Right kidney (tissue), 1 donor: Measurements from ENCODE around the gene ZC3H14.

Experiments used
- DNase-seq: peaks from one replicate; pipeline ENCODE4 v3.0.0-alpha.2; 2016

The ZC3H14 gene

DNA sequence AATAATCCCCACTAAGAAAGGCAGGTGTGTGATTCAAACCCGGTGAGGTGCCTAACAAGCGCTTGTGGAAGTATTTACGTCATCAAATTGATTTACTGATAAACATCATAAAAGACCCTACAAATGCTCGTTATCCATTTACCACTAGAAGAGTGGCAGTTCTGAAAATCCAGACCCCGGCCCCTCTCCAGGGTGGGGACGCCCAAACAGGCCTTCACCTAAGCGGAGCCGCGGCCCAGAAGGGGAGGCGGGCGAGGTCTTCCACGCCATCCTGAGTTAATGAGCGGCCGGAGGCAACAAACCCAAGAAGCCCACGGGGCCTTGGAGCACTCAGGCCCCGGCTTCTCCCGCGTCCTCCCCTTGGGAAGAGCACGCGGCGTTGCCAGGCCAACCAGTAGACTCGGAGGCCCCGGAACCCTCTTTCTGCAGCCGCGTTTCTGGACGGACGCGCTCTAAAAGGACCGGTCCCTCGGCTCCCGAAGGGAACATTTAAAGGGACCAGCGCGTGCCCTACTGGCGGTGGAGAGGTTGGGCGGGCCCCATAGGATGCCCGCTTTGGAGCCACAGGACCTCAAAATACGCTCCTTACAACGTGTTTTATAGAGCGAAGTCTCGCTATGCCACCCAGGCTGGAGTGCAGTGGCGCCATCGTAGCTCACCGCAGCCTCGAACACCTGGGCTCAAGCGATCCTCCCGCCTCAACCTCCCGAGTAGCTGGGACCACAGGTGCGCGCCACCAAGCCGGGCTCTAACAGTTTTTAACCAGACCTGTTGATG, 11.6 kb upstream of the ZC3H14 start:
- peak; percentile 78 for DNase-seq

DNA sequence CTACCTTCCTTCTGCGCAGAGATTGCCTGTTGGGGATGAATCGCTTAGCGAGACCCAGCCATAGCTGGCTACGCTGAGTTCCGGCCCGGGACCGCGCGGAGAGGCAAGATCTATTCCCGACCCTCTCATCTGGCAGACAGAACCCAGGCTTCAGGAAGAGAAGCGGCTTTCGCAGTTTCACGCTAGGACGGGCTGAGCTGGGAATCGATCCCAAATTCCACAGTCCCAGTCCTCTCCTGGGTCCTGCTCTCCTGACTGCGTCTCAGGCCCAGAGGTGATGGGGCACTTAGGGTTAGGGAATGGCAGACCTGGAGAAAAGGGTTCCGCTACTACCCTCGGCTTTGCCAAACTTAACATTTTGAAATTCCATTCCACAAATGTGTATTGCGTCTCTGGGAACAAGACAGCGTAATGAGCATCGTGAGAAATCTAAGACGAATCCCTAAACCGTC, 10.8 kb upstream of the ZC3H14 start:
- peak; percentile 49 for DNase-seq

DNA sequence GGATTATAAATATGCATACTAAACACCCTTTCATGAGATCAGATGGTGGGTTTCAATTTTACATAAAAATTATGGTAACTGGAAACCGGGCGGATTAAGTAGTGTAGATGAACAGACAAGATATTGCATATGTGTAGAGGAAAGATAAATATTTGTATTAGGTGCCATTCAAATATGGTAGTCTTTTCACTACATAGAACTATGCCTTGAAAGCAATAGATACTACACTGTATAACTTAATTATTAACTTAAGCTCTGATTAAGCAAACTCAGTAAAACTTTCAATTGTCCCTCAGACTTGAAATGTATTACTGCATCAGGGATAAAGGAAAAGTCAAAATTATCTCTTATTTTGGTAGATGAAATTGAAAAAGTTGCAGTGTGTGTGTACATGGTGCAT, 10.0 kb upstream of the ZC3H14 start:
- DNase-seq, result no peak

DNA sequence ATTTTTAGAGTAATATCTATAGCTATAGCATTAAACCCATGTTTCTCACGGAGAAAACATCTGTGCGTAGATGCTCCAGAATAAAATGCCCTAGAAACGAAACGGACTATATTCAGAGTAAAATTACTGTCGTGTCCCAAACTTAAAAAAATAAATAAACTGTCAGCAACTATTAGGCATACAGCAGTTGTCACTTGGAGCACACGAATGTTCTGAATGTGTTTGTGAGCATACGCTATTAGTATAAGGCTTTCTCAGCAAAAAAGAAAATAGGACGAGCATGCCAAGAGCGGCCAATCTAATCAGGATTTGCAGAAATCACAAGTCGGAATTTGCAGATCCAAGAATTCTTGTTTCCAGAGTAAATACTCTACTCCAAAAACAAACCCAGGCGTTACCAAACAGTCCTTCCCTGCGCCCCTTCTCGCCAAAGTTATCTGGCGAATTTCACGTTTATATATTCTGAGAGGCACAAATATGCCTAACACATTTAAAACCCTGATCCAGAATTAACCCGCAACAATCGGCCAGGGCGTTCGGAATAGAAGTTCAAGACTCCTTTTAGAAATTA, 8.9 kb upstream of the ZC3H14 start:
- peak; percentile 75 for DNase-seq

DNA sequence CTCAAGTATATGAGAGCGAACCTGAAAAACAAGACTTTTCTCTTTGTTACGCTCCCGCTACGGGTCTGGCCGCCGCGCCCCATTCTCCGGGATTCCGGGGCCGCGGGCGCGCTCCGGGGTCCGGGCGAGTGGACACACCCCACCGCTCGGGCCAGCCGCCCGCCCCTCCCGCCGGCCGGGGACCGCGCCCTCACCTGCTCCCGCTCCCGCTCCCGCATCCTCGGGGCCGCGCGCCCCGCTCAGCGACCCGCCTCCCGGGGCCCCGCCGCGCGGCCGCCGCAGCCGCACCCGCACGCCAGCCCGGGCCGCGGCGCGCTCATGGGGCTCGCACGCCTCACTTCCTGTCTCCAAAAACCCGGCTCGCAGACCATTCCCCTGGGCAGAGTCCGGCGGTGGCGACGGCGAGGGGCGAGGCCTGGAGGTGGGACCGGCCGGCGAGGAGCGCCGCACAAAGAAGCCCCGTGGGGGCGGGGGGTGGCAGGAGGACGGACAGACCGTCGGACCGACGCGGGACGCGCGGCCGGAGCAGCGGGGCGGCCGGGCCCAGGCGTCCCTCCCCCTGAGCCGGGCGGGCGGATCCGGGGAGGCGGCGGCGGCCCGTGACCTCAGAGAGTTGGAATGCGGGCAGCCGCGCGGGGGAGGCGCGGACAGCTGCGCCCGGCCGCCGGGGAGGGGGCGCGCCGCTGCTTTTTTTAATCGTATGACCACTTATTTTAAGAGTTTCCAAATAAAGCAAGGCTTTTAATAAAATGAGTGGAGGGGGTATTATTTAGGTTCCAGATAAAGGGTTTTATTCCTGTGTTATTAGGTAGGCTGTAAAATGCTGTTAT, 8.2 kb upstream of the ZC3H14 start, which contains the start of gene PTPN21:
PTPN21 (minus strand) TSS at position 551 of the 830 bp plus-strand sequence. CDS start 4,590 bp downstream, outside the sequence.
- DNase-seq, result peak; percentile 94

DNA sequence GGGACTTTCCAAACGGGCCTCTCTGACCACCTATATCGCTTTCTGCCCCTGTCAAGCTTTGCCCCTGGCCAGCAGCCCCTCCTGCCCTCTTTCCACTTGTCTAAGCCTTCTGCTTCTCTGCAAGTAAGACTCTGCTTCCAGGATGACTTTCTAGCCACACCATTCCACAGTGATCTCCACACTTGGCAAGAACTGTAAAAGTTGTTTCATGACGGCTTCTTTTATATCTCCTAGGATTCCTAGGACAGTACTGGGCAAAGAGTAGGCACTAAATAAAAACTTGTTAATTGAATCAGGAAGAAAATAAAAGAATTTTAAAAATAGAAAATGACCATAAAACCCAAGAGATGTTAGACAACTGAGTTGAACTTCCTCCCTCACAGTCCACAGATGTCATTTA, 6.3 kb upstream of the ZC3H14 start:
- no peak for DNase-seq

DNA sequence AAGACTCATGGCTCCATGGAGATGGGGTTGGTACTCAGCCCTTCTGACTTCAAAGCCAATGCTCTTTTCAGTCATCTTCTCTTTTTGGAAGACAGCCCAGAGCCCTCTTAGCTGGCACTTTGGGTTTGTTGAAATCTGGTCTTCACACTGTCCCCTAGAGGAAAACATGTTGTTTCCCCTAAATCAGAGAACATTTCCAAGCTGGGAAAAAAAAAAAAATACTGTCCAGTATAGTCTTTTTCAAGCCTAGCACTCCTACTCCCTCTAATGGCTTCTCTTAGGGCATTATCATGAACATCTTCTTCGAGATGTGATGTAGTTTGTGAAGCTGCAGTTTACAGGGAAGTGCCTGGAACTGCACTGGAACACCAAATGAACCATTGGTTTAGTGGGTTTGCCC, 3.0 kb upstream of the ZC3H14 start:
- no peak for DNase-seq

DNA sequence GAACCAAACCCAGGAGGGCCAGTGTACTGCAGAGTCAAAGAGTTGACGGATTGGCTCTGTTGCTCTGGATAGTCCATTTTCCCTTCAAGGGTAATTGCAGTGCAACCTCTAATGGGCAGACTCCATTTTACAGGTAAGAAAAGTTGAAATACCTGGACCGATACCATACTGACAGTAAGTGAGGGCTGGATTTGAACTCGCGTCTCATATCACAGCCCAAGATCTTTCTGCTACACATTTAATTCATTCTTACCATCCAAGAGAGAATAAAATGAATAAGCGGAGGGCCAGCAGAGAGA, 356 bp upstream of the ZC3H14 start:
- DNase-seq, result no peak

DNA sequence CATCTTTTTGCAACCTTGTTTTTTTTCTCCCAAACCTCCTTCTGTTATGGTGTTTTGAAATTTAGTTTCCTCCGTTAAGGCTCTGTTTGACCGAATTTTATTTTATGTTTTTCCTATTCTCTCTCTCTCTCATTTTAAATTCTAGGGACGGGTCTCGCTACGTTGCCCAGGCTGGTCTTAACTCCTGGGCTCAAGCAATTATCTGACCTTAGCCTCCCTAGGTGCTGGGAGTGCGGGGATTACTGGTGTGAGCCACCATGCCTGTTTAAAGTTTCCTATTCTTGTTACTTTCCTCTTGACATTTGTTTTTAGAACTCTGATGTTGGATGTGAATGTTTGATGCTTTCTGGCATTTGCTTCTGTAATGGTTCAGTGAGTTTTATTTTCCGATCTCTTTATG, 1.0 kb downstream of the ZC3H14 start:
- DNase-seq, result no peak

DNA sequence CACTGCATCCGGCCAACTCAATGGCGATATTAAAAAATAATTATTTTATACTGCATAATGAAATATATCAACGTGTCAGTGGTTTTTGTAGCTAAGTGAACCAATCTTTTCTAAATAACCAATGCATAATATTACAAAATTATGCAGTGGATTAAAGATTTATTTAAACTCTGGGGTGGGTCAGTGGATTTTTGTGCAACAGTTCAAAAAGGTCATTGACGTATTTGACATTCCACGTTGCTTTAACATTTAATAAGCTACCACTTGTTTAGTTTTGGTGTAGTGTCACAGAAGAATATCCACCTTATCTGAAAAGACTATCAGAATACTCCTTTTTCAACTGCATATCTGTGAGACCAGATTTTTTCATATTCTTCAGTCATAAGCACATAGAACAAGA, 2.6 kb downstream of the ZC3H14 start:
- DNase-seq, result no peak

DNA sequence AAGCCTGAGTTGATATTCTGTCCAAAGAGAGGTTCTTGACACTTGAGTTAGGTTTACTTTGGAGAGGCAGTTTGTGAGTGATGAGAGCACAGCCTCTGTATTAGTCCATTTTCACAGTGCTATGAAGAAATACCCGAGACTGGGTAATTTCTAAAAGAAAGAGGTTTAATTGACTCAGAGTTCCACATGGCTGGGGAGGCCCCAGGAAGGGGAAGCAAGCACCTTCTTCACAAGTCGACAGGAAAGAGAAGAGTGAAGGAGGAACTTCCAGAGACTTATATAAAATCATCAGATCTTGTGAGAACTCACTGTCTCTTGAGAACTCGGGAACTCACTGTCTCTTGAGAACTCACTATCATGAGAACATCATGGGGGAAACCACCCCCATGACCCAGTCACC, 5.4 kb downstream of the ZC3H14 start:
- no peak for DNase-seq

DNA sequence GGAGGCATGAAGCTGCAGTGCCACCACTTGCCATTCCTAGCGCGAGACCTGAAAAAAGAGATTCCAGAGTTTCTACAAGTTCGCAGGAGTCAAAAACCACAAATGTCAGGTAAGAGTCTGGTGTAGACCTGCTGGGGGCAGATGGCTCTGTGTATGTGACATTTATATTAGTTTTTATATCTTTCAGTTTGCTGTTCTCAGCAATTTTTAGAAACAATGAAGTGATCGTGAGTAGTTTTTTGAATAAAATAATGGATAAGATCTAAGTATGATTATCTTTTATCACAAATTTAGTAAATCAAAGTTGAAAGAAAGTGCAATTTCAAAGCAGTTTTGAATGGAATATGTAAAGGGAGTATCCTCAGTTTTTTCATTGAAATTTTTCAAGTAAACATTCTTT, 9.3 kb downstream of the ZC3H14 start:
- DNase-seq, result no peak

DNA sequence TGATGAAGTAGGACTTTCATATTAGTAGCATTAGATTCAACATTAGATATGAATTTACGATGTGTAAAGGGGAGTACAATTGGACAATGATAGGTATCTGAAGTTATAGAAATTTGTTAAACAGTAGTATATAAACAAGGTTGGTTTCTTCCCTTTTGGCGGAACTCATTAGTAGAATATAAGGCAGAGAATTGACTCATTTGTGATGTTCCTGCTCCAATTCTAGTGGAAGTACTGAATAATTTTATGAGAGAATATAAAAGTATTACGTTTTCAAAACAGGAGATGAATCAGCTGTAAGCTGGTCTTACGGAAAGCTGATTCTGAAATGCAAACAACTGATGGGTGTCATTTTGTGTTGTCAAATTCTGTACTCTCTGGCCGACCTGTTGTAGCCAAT, 13.4 kb downstream of the ZC3H14 start:
- no peak for DNase-seq

DNA sequence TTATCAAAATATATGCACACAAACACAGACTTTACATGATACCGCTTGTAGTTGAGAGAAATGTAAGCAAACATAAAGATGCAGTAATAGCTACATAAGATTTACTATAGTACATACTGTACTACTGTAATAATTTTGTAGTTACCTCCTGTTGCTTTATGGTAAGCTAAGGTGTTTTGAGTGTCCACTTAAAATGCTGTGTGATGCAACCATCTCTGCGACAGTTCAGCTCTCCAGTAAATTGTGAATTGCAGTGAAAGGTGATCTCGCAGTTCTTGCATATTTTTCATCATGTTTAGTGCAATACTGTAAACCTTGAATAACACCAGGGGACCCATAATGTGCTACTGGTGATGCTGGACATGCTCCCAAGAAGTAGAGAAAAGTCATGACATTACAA, 21.6 kb downstream of the ZC3H14 start:
- DNase-seq, result no peak

DNA sequence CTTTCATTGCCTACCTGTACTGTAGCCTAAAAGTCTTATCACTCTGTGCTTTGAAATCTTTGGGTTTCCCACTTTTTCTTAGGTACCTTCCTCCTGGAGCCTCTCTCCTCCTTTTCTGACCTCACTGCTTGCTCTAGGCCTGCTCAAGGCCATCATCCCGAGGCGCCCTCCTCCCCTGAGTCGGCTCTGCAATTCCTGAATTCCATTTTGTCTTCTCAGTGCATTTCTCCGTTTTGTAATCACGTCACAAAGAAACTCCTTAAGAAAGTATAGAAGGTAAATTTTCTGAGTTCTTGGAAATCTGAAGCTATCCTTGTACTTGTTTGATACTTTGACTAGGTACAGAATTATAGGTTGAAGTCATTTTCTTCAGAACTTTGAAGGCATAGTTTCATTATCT, 25.2 kb downstream of the ZC3H14 start:
- DNase-seq, result no peak

DNA sequence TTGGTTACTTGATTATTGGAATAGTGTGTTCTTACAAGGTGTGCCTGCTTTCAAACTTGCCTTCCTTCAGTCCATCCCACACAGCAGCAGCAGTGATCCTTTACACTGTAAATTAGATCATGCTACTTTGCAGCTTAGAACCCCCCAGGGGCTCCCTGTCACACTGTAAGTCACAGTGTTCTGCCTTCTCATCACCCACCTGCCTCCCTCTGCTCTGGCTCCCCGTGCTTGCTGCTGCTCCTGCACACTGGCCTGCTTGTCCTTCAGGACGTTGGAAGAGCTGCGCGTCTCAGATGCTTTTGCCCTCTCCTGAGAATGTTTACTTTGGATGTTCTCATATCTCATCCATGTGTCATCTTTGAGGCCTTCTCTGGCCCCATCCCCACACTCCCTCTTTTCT, 27.3 kb downstream of the ZC3H14 start:
- DNase-seq, result no peak

DNA sequence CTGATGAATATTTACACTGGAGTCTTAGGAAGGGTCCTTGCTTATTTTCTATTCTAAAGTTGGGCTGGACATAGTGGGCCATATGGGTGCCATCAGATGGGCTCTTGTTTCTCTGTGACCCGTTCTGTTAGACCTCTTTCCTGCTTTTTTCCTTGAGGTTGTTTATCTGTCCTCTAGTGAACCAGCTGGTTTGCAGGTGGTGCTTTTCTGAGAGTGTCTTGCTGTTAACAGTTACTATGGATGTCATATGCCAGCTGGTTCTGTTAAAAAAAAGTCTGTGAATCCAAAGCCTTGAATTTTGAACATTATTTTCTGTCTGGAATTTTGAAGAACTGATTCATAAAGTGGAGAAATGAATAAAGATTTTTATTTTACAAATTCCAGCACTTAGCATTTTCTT, 29.2 kb downstream of the ZC3H14 start:
- DNase-seq, result no peak

DNA sequence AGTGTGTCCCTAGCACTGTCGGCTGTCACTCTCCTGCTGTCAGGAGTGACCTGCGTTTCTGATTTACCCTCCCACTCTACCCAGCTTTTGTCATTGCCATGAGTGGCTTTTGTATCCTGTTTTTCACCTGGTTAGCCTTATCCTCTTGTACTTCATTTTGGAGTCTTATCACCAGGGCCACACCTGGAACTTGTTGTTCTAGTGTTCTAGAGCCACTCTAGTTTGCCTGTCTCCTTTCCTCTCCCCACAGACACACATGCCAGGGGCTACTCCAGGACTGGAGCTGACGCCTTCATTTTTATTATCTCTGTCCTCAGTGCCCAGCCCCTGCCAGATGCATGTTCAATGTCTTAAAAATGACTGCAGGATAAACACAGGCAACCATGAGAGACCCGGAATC, 34.2 kb downstream of the ZC3H14 start:
- no peak for DNase-seq

DNA sequence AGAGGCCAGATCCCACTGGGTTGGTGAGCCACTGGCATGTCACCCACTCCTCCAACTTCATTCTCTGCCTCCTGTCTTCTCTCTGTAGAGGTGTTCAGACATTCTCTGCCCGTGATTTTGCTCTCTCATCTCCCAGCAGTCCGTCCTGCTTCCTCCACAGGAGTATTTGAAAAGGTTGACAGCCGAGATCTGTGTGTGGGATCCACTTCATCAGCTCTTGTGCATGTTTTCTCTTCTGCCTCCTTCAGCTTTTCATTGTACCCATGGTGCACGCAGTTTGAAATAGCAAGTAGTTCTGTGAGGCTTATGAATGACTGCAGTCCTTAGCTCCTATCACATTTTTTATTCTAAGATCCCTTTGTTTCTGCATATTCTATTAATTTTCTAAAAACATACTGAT, 34.8 kb downstream of the ZC3H14 start:
- DNase-seq, result no peak

DNA sequence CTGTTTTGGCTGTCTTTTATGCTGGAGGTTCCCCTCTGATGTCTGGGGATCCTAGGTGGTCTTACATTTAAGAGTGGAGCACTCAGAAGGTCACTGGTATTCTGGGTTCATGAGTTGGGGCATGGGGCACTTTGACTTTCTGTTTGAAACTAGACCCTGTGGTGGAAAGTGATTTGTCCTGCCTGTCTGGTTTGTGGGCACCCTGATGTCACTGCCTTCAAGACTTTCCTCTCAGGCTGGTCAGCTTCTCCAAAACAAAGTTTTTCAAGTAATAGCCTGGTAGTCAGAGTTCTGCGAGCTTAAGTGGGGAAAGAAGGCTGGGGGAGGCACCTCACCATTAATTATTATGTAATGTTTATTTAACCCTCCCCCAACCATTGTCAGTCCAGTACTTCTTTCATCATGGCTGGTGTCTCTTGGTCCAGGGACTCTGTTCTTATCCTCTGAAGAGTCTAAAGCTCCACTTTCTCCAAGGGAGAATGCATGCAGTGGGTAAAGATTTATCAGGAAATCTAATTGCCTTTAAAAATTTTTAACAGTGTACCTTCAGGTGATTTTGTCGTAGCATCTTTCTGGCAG, 35.3 kb downstream of the ZC3H14 start:
- DNase-seq, result no peak

DNA sequence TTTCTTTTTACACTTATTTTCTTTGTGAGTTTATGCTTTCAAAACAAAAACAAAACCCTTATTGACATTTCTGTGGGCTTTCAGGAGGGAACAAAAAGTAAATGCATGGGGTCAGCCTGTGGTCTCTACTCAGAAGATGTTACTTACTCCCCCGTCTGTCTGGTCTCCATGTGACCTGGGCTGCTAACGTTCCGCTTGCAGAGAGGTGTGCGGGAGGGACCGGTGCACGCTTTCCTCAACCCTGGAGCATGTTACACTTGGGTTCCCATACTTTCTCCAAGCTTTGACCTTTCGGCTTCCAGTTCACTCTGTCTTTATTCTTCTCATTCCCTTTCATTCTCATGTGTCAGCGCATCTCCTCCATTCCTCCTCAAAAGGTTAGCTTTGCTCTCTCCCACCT, 36.5 kb downstream of the ZC3H14 start:
- no peak for DNase-seq

DNA sequence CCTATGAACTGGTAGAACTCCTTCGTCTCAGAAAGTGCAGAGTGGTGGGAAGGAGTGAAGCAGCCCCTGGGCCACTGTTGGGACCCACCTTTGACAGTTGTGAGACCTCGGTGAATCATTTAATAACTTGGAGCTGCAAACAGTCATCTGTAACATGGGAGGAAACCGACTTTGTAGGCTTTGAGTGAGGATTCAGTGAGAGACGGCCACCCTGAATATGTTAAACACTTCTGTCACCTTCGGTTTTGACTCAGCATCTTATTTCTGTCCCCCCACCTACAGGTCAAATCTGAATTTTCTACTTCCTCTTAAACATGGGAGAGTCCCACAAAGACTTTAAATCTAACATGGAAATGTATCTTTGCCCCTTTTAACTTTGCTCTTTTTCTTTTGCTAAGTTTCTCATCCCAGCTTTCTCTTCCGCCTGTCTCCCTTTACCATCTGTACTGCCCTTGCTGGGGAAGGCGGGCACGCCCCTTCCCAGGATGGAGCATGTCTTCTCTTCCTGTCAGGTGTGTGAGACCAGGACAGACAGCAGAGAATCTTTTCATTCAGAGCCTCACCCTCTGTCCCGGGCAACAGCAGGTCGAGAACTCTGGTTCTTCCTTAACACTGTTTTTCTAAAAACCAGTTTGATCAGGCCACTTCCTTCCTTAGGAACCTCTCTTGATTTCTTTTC, 37.1 kb downstream of the ZC3H14 start:
- DNase-seq, result no peak

DNA sequence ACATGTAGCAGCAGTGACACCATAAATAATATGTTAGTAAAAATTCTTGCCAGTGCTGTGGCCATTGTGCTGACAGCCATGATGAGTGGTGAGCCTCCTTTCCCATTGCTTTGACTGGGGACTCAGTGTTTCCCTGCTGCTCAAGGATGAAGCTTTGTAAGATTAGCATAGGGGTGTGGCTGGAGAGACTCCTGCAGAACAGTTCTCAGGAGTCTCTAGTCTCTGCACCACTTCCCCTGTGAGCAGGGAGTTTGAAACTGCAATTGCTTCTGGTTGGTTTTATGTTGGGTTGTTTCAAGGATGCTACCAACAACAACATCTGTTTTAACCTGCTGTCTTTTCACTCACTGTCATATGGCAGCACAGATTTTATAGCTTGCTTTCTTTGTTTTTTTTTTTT, 41.4 kb downstream of the ZC3H14 start:
- DNase-seq, result no peak
